HG02938 (cell line): ENCODE results near the gene SCRN1.

Source experiments
- ATAC-seq: cut with Tn5 transposase; IDR thresholded peaks from one replicate; pipeline ENCODE4 v1.9.1; 2021; ENCODE audit warnings: mild to moderate bottlenecking, moderate library complexity; ENCODE audit not compliant: unreplicated experiment

The SCRN1 gene

GRCh38 chr7:29989257-29989995 lies at the start of gene SCRN1:
Gene SCRN1, minus strand, starts transcription at chr7:29989801. Its CDS starts 20,734 bp downstream, at chr7:29969067.
- ATAC-seq, result peak; percentile 27

GRCh38 chr7:30038196-30038980 lies 48.8 kb upstream of the SCRN1 start:
- no peak for ATAC-seq

GRCh38 chr7:30036220-30036619 lies 46.6 kb upstream of the SCRN1 start:
- ATAC-seq, result no peak

GRCh38 chr7:30034501-30034900 lies 44.9 kb upstream of the SCRN1 start:
- no peak for ATAC-seq

- no peak for ATAC-seq
These were observed 42.9 kb upstream of the SCRN1 start for GRCh38 chr7:30032310-30033125.

- no peak for ATAC-seq
These were observed 40.1 kb upstream of the SCRN1 start for GRCh38 chr7:30029696-30030095.

GRCh38 chr7:30028749-30029635 lies 39.4 kb upstream of the SCRN1 start:
- ATAC-seq, result peak; percentile 21

GRCh38 chr7:30028216-30028748 lies 38.7 kb upstream of the SCRN1 start, which contains the start of gene PLEKHA8:
Gene PLEKHA8, plus strand, starts transcription at chr7:30028412. Its CDS starts 351 bp downstream, at chr7:30028763.
- ATAC-seq, result peak; percentile 32

GRCh38 chr7:30027740-30028215 lies 38.2 kb upstream of the SCRN1 start:
- peak; percentile 0 for ATAC-seq

- peak; percentile 34 for ATAC-seq
These were observed 37.5 kb upstream of the SCRN1 start for GRCh38 chr7:30027065-30027456.

- ATAC-seq, result peak; percentile 68
These were observed 36.8 kb upstream of the SCRN1 start, which contains the start of gene FKBP14 for GRCh38 chr7:30026229-30027064. Gene FKBP14, minus strand, starts transcription at chr7:30026702. Its CDS starts 194 bp downstream, at chr7:30026508.

GRCh38 chr7:30023524-30023923 lies 33.9 kb upstream of the SCRN1 start:
- no peak for ATAC-seq

- ATAC-seq, result no peak
These were observed 33.4 kb upstream of the SCRN1 start for GRCh38 chr7:30022991-30023390.

GRCh38 chr7:30020535-30020934 lies 30.9 kb upstream of the SCRN1 start:
- no peak for ATAC-seq

GRCh38 chr7:30019960-30020359 lies 30.4 kb upstream of the SCRN1 start:
- no peak for ATAC-seq

- ATAC-seq, result no peak
These were observed 29.8 kb upstream of the SCRN1 start for GRCh38 chr7:30019387-30019786.

- ATAC-seq, result no peak
These were observed 28.9 kb upstream of the SCRN1 start for GRCh38 chr7:30018451-30018850.

- ATAC-seq, result no peak
These were observed 23.2 kb upstream of the SCRN1 start for GRCh38 chr7:30012757-30013156.

GRCh38 chr7:30010021-30010420 lies 20.4 kb upstream of the SCRN1 start:
- ATAC-seq, result no peak
